NCI-H2227 (cell line): ENCODE data around the gene NPEPL1.
A peak's percentile ranks its signal among the peaks of the same experiment; 100 is the strongest.

Source experiments
- DNase-seq: peaks from one replicate; lab custom pipeline; 2025; ENCODE audit not compliant: unreplicated experiment; lab: John Stamatoyannopoulos, UW

NPEPL1 gene

GRCh38 chr20:58682656-58683531 is 9.7 kb upstream of the NPEPL1 start:
- DNase-seq = peak; percentile 37

- DNase-seq = no peak
Observed at GRCh38 chr20:58684291-58684690, 8.3 kb upstream of the NPEPL1 start.

- no peak for DNase-seq
Observed at GRCh38 chr20:58685988-58686387, 6.6 kb upstream of the NPEPL1 start.

GRCh38 chr20:58688414-58688813 is 4.2 kb upstream of the NPEPL1 start:
- no peak for DNase-seq

GRCh38 chr20:58688840-58689239 is 3.8 kb upstream of the NPEPL1 start:
- no peak for DNase-seq

- DNase-seq = no peak
Observed at GRCh38 chr20:58690396-58691135, 2.0 kb upstream of the NPEPL1 start.

- no peak for DNase-seq
Observed at GRCh38 chr20:58691773-58692578, 624 bp upstream of the NPEPL1 start.

GRCh38 chr20:58693226-58694006 is 816 bp downstream of the NPEPL1 start:
- DNase-seq = no peak

- DNase-seq = no peak
Observed at GRCh38 chr20:58694241-58695083, 1.9 kb downstream of the NPEPL1 start.

GRCh38 chr20:58695084-58695722 is 2.6 kb downstream of the NPEPL1 start:
- no peak for DNase-seq

GRCh38 chr20:58695895-58696375 is 3.3 kb downstream of the NPEPL1 start:
- DNase-seq = no peak

GRCh38 chr20:58696411-58696961 is 3.9 kb downstream of the NPEPL1 start:
- no peak for DNase-seq

GRCh38 chr20:58697201-58697866 is 4.7 kb downstream of the NPEPL1 start:
- DNase-seq = no peak

- no peak for DNase-seq
Observed at GRCh38 chr20:58697867-58698703, 5.5 kb downstream of the NPEPL1 start.

GRCh38 chr20:58698741-58699622 is 6.4 kb downstream of the NPEPL1 start:
- no peak for DNase-seq

GRCh38 chr20:58699623-58700107 is 7.1 kb downstream of the NPEPL1 start:
- DNase-seq = no peak
